Measurements from ENCODE around the gene PTCH2. TPM values are rescaled to one million over a fixed set of nuclear protein-coding genes. Genes with fewer than 3 reads are reported as not detected.

The PTCH2 gene
- total RNA-seq, 1 experiment from 2014 or later: 0.74 TPM

DNA sequence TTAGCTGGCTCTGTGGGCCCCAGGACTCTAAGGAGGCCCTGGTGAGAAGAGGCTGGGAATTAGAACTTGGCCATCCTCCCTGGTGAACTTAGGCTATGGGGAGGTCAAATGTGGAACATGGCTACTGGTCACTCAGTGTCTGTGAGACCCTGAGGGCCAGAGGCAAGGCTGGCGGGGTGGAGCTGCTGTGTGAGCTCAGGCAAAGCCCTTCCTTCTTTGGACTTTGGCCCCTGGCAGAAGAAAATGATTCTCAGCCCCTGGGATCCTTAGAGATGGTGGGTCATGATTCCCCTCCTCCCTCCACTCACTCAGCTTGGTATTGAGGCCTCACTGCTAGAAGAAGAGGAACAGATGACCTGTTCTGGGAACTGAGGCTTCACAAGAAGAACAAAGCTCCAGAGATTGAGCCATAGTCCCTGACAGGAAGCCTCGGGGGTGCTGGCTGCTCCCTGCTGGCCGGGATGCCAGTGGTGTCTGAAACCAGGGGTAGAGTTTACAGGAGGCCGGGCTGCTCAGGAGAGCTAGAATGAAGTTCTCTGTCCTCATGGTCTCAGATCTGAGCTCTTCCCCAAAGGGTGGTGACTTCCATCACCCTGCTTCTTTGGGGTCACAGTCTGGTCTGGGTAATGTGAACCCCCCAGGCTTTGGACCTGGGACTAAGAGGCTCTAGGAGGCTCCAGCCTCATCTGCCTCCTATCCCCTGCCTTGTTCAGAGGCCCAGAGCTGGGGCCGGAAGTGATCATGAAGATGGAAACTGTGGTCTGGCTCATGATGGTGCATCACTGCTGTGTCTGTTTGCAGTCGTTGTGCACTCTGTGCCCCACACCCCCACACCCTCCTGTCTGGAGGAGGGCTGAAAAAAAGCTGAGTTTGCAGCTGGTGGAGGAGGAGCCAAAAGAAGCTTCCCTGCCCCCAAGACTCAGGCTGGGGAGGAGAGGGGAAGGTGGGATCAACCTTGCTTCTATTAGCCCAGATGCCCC is 33.8 kb downstream of the PTCH2 start:
- DNase-seq (ENCODE audit: low read depth, low spot score) (no peak), ATAC-seq (no peak)
- H3K4me1 ChIP-seq (ENCODE audit: control insufficient read depth, insufficient read depth, low read length): peaks cover 47% of the 10 kb centered on the region
- peak overlapping the region; percentile 94 for H3K27ac ChIP-seq (ENCODE audit: low read length)
- H3K9me3 ChIP-seq (ENCODE audit: control insufficient read depth, insufficient read depth, low read depth, low read length): no peaks in the 10 kb centered on the region
- intact Hi-C loops (cut with micrococcal nuclease; ENCODE audit: unreplicated experiment) (no loop called here), in situ Hi-C loops (cut with HindIII; ENCODE audit: low pct_unique_long_range_greater_than_20kb, low sequenced_read_pairs) (no loop called here)
- H3K4me3 ChIP-seq (ENCODE audit: low read depth in 2 of 2, low read length in 2 of 2): no peak overlapping the region; a peak in 1 of 4 replicates
- H3K36me3 ChIP-seq (ENCODE audit: control insufficient read depth, insufficient read depth, low read length): no peaks in the 10 kb centered on the region
- TF ChIP-seq, protein P1, sequence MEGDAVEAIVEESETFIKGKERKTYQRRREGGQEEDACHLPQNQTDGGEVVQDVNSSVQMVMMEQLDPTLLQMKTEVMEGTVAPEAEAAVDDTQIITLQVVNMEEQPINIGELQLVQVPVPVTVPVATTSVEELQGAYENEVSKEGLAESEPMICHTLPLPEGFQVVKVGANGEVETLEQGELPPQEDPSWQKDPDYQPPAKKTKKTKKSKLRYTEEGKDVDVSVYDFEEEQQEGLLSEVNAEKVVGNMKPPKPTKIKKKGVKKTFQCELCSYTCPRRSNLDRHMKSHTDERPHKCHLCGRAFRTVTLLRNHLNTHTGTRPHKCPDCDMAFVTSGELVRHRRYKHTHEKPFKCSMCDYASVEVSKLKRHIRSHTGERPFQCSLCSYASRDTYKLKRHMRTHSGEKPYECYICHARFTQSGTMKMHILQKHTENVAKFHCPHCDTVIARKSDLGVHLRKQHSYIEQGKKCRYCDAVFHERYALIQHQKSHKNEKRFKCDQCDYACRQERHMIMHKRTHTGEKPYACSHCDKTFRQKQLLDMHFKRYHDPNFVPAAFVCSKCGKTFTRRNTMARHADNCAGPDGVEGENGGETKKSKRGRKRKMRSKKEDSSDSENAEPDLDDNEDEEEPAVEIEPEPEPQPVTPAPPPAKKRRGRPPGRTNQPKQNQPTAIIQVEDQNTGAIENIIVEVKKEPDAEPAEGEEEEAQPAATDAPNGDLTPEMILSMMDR (IDR thresholded peaks at IDR 0.05): no peak
- TF ChIP-seq, protein P2, sequence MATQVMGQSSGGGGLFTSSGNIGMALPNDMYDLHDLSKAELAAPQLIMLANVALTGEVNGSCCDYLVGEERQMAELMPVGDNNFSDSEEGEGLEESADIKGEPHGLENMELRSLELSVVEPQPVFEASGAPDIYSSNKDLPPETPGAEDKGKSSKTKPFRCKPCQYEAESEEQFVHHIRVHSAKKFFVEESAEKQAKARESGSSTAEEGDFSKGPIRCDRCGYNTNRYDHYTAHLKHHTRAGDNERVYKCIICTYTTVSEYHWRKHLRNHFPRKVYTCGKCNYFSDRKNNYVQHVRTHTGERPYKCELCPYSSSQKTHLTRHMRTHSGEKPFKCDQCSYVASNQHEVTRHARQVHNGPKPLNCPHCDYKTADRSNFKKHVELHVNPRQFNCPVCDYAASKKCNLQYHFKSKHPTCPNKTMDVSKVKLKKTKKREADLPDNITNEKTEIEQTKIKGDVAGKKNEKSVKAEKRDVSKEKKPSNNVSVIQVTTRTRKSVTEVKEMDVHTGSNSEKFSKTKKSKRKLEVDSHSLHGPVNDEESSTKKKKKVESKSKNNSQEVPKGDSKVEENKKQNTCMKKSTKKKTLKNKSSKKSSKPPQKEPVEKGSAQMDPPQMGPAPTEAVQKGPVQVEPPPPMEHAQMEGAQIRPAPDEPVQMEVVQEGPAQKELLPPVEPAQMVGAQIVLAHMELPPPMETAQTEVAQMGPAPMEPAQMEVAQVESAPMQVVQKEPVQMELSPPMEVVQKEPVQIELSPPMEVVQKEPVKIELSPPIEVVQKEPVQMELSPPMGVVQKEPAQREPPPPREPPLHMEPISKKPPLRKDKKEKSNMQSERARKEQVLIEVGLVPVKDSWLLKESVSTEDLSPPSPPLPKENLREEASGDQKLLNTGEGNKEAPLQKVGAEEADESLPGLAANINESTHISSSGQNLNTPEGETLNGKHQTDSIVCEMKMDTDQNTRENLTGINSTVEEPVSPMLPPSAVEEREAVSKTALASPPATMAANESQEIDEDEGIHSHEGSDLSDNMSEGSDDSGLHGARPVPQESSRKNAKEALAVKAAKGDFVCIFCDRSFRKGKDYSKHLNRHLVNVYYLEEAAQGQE (IDR thresholded peaks at IDR 0.05; ENCODE audit: insufficient read depth in 1 of 2, low read depth in 2 of 2, low read length in 1 of 2): no peak
- TF ChIP-seq TCF7L2 (IDR thresholded peaks at IDR 0.05; ENCODE audit: low read depth, low read length) (no peak), POLR2AphosphoS5 (IDR thresholded peaks at IDR 0.05; ENCODE audit: low read depth, low read length) (no peak)
- POLR2A ChIA-PET: interaction anchor here (0.8 to 1.7 kb wide), 2 partner anchors 10 to 79 kb away, joined by 7 to 8 read pairs; partner anchors contain the start of gene RNU5D-1
- CTCF ChIA-PET: interaction anchor here (0.5 to 1.2 kb wide), 3 partner anchors 15 to 78 kb away, joined by 3 to 5 read pairs (median 4); partner anchors contain the start of gene RNU5D-1
- no TSS peak for BruUV-seq (replicated peaks)
- H3K27me3 ChIP-seq (ENCODE audit: control insufficient read depth, insufficient read depth, low read length): no peaks in the 10 kb centered on the region

DNA sequence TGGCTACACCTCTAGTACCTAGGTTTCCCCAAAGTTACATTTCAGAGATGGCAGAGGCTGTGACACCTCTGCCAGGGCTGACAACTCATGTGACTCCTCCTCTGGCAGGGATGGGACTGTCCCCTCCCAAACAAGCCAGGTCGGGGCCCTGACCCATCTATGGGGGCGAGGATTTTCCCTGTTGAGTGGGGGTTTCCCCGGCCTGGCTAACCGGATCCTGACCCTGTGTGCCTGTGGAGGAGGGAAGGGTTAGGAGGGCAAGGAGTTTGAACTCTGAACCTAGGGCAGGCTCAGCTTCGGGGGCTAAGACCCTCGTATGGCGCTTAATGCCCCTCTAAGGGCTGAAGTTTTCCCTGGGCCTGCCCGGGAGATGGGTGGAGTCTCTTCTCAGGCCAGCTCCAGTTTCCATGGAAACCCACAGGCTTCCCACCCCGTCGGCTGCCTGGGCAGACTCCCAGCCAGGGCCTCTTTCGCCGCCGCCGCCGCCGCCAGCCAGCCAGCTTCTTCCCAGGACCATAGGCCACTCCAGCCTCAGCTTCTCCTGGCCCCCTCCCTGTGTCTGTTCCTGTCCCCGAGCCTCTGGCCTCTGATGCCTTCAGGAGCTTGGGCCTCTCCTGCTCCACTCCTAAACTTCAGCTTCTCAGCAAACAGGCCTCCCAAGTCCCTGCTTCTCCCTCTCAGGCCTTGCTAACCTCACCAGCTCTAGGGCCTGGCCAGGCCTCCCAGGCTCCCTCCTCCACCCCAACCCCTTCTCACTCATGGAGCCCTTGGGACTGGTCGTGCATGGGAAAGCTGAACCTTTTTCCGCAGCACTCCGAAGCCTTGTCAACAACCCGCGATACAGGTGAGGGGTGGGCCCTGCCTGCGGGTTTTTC is 34.8 kb downstream of the PTCH2 start, which contains the start of gene BTBD19:
BTBD19 (plus strand) TSS at position 461 of the 875 bp plus-strand sequence; CDS start at position 759, 298 bp downstream.
- no peaks in the 10 kb centered on the region for H3K9me3 ChIP-seq (ENCODE audit: control insufficient read depth, insufficient read depth, low read depth, low read length)
- no peak for DNase-seq (ENCODE audit: low read depth, low spot score)
- H3K4me1 ChIP-seq (ENCODE audit: control insufficient read depth, insufficient read depth, low read length): peaks cover 47% of the 10 kb centered on the region
- peak; percentile 6; the same call in 1 of the 2 replicates for ATAC-seq
- TF ChIP-seq SIN3A (IDR thresholded peaks at IDR 0.05; ENCODE audit: borderline replicate concordance, insufficient read depth, low read depth, low read length): no peak
- no peak for TF ChIP-seq POLR2AphosphoS5 (IDR thresholded peaks at IDR 0.05; ENCODE audit: low read depth, low read length)
- TF ChIP-seq, protein P2 (IDR thresholded peaks at IDR 0.05; ENCODE audit: insufficient read depth in 1 of 2, low read depth in 2 of 2, low read length in 1 of 2): no peak
- TF ChIP-seq, protein P1 (IDR thresholded peaks at IDR 0.05): no peak
- no peak for TF ChIP-seq TCF7L2 (IDR thresholded peaks at IDR 0.05; ENCODE audit: low read depth, low read length)
- no TSS peak for BruUV-seq (replicated peaks)
- H3K4me3 ChIP-seq (ENCODE audit: low read depth in 2 of 2, low read length in 2 of 2): peak within 1 kb of the TSS in 1 of 2 experiments; percentile 12; a peak in 1 of 4 replicates
- in situ Hi-C loops (cut with HindIII; ENCODE audit: low pct_unique_long_range_greater_than_20kb, low sequenced_read_pairs): no loop called here
- H3K27me3 ChIP-seq (ENCODE audit: control insufficient read depth, insufficient read depth, low read length): no peaks in the 10 kb centered on the region
- H3K36me3 ChIP-seq (ENCODE audit: control insufficient read depth, insufficient read depth, low read length): no peaks in the 10 kb centered on the region
- intact Hi-C loops (cut with micrococcal nuclease; ENCODE audit: unreplicated experiment): no loop called here
- CTCF ChIA-PET: interaction anchor here (0.6 to 1.2 kb wide), 2 partner anchors 27 to 77 kb away, joined by 3 to 5 read pairs; partner anchors contain the start of gene RNU5D-1
- POLR2A ChIA-PET: interaction anchor here (0.6 to 1.7 kb wide), 3 partner anchors 11 to 136 kb away, joined by 3 to 8 read pairs (median 7); partner anchors contain the start of gene RNU5D-1
- peak within 1 kb of the TSS; percentile 94 for H3K27ac ChIP-seq (ENCODE audit: low read length)

Data from Panc1 (cell line).